ENCODE data around the gene DAB1. TPM values are rescaled to one million over a fixed set of nuclear protein-coding genes. Genes with fewer than 3 reads are reported as not detected.

The DAB1 gene
- total RNA-seq, 4 donors from 2014 or later, result under 0.01 to 5.9 (median 0.61) TPM

- H3K9me3 ChIP-seq, result no peaks in the 10 kb centered on the region
- no peaks in the 10 kb centered on the region for H3K4me1 ChIP-seq
- H3K27me3 ChIP-seq, result no peaks in the 10 kb centered on the region
- no peak for DNase-seq
- H3K27ac ChIP-seq, result no peak overlapping the region
- no peak overlapping the region for H3K4me3 ChIP-seq
- H3K36me3 ChIP-seq, result no peaks in the 10 kb centered on the region
- intact Hi-C loops (cut with DNase I; ENCODE audit: low total_unique reads), result no loop called here
- TF ChIP-seq CTCF (IDR thresholded peaks at IDR 0.05) (no peak), POLR2A (IDR thresholded peaks at IDR 0.05) (no peak)
These were observed 475.3 kb downstream of the DAB1 start for GRCh38 chr1:56948403-56949023.
